IPS-20b (cell line): ENCODE measurements around the gene TMEM9.
"Not testable (repeated sequence)": the region's sequence is repeated elsewhere in the genome, so short reads cannot be mapped to it uniquely, and the experiment has no call there.

Experiments used
- H3K27ac ChIP-seq: one replicate; pipeline ENCODE4 v1.5.1; 2013; ENCODE audit warnings: low read length
- H3K27me3 ChIP-seq: 2 replicates; pipeline ENCODE4 v1.6.1; 2013; ENCODE audit warnings: mild to moderate bottlenecking, low read length, inconsistent platforms; ENCODE audit not compliant: insufficient read depth
- H3K36me3 ChIP-seq: 2 replicates; pipeline ENCODE4 v1.6.1; 2013; ENCODE audit warnings: low read depth, mild to moderate bottlenecking, inconsistent platforms, low read length, moderate library complexity; ENCODE audit not compliant: insufficient read depth
- H3K4me1 ChIP-seq: 2 replicates; pipeline ENCODE4 v1.6.1; 2013; ENCODE audit warnings: mild to moderate bottlenecking, control low read depth, inconsistent platforms, low read length, moderate library complexity; ENCODE audit not compliant: insufficient read depth
- H3K4me3 ChIP-seq: 2 replicates; pipeline ENCODE4 v1.5.1; 2013; ENCODE audit warnings: mild to moderate bottlenecking, low read length, inconsistent platforms
- H3K9ac ChIP-seq: 2 replicates; pipeline ENCODE4 v1.6.1; 2013; ENCODE audit warnings: low read depth, mild to moderate bottlenecking, inconsistent platforms, low read length, moderate library complexity
- H3K9me3 ChIP-seq: 2 replicates; pipeline ENCODE4 v1.6.1; 2013; ENCODE audit warnings: mild to moderate bottlenecking, low read depth, low read length, inconsistent platforms; ENCODE audit not compliant: insufficient read depth

The TMEM9 gene

GRCh38 chr1:201172999-201173610 lies 18.8 kb upstream of the TMEM9 start:
- Histone ChIP-seq H3K4me1 (no peaks in the 10 kb centered on the region), H3K9ac (no peak overlapping the region), H3K4me3 (no peak overlapping the region), H3K27ac (no peak overlapping the region), H3K27me3 (peaks cover 25% of the 10 kb centered on the region; the same call in 1 of the 2 replicates), H3K36me3 (no peaks in the 10 kb centered on the region), H3K9me3 (no peaks in the 10 kb centered on the region)

GRCh38 chr1:201172326-201172725 lies 18.1 kb upstream of the TMEM9 start:
- Histone ChIP-seq H3K36me3 (no peaks in the 10 kb centered on the region), H3K4me3 (no peak overlapping the region), H3K4me1 (no peaks in the 10 kb centered on the region), H3K27me3 (peaks cover 25% of the 10 kb centered on the region; the same call in 1 of the 2 replicates), H3K27ac (no peak overlapping the region), H3K9ac (no peak overlapping the region), H3K9me3 (no peaks in the 10 kb centered on the region)

GRCh38 chr1:201171063-201172036 lies 17.1 kb upstream of the TMEM9 start:
- H3K36me3 ChIP-seq, result no peaks in the 10 kb centered on the region
- peak overlapping the region; percentile 87 for H3K4me3 ChIP-seq
- no peaks in the 10 kb centered on the region for H3K4me1 ChIP-seq
- peaks cover 25% of the 10 kb centered on the region; the same call in 1 of the 2 replicates for H3K27me3 ChIP-seq
- H3K9ac ChIP-seq, result peak overlapping the region; percentile 77
- H3K9me3 ChIP-seq, result no peaks in the 10 kb centered on the region
- no peak overlapping the region for H3K27ac ChIP-seq

DNA sequence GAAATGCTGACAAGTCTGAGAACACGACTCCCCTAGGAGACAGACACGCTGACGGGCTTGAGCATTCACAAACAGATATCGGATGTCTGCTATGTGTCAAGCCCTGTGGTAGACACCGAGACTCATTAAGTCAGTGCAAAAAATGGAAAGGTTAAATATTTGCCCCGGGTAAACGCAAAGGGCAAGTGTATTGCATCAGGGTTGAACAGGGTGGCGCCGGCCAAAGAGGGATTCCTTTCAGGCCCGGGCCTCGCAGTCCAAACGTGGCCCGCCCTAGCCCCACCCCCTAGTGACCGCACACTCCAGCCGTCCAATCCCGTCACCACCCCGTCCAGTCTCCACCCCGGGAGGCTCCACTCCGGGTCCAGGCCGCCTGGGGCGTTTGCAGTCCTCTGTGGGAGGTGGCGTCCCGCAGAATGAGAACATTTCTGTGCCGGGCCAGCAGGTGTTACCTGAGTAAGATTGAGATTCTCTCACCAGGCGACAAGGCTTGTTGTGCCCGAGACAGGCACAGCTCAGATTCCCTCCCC lies 16.3 kb upstream of the TMEM9 start:
- H3K27ac ChIP-seq, result no peak overlapping the region
- H3K9ac ChIP-seq, result peak overlapping the region; percentile 77; the same call in 1 of the 2 replicates
- H3K27me3 ChIP-seq, result peaks cover 25% of the 10 kb centered on the region; the same call in 1 of the 2 replicates
- H3K9me3 ChIP-seq, result no peaks in the 10 kb centered on the region
- no peaks in the 10 kb centered on the region for H3K4me1 ChIP-seq
- H3K36me3 ChIP-seq, result no peaks in the 10 kb centered on the region
- H3K4me3 ChIP-seq, result peak overlapping the region; percentile 87

- Histone ChIP-seq H3K4me3 (peak overlapping the region; percentile 87), H3K9ac (peak overlapping the region; percentile 41; the same call in 1 of the 2 replicates), H3K27ac (no peak overlapping the region)
These were observed 15.8 kb upstream of the TMEM9 start for GRCh38 chr1:201169971-201170532.

GRCh38 chr1:201169203-201169602 lies 14.9 kb upstream of the TMEM9 start:
- H3K4me3 ChIP-seq, result no peak overlapping the region
- no peaks in the 10 kb centered on the region for H3K9me3 ChIP-seq
- no peak overlapping the region for H3K27ac ChIP-seq
- peaks cover 25% of the 10 kb centered on the region; the same call in 1 of the 2 replicates for H3K27me3 ChIP-seq
- H3K4me1 ChIP-seq, result no peaks in the 10 kb centered on the region
- no peak overlapping the region for H3K9ac ChIP-seq
- no peaks in the 10 kb centered on the region for H3K36me3 ChIP-seq

More at GRCh38 chr1:201169971-201170532, 15.8 kb upstream of the TMEM9 start:
- H3K36me3 ChIP-seq, result no peaks in the 10 kb centered on the region
- peaks cover 25% of the 10 kb centered on the region; the same call in 1 of the 2 replicates for H3K27me3 ChIP-seq
- H3K4me1 ChIP-seq, result no peaks in the 10 kb centered on the region
- H3K9me3 ChIP-seq, result no peaks in the 10 kb centered on the region

- Histone ChIP-seq H3K4me1 (no peaks in the 10 kb centered on the region), H3K36me3 (no peaks in the 10 kb centered on the region), H3K27me3 (peaks cover 20% of the 10 kb centered on the region; the same call in 1 of the 2 replicates), H3K9ac (no peak overlapping the region), H3K27ac (no peak overlapping the region), H3K4me3 (no peak overlapping the region), H3K9me3 (no peaks in the 10 kb centered on the region)
These were observed 13.0 kb upstream of the TMEM9 start for GRCh38 chr1:201167041-201167991.

GRCh38 chr1:201164645-201165044 lies 10.4 kb upstream of the TMEM9 start:
- H3K27me3 ChIP-seq, result peaks cover 2% of the 10 kb centered on the region; the same call in 1 of the 2 replicates
- no peaks in the 10 kb centered on the region for H3K36me3 ChIP-seq

DNA sequence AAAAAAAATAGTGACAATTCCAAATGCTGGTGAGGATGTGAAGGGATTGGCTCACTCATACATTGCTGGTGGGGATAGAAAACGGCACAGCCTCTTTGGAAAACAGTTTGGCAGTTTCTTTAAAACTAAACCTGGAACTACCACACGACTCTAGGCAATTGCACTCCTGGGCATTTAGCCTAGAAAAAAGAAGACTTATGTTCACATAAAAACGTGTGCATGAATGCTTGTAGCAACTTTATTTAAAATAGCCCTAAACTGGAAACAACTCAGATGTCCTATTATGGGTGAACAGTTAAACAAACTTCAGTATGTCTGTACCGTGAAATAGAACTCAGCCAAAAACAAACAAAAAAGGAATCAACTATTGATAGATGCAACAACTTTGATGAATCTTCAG lies 9.4 kb upstream of the TMEM9 start:
- Histone ChIP-seq H3K27ac (no peak overlapping the region), H3K36me3 (no peaks in the 10 kb centered on the region), H3K4me3 (no peak overlapping the region), H3K9me3 (no peaks in the 10 kb centered on the region), H3K4me1 (no peaks in the 10 kb centered on the region), H3K27me3 (no peaks in the 10 kb centered on the region), H3K9ac (no peak overlapping the region)

More at GRCh38 chr1:201164645-201165044, 10.4 kb upstream of the TMEM9 start:
- Histone ChIP-seq H3K9ac (no peak overlapping the region), H3K27ac (no peak overlapping the region), H3K4me1 (no peaks in the 10 kb centered on the region), H3K9me3 (no peaks in the 10 kb centered on the region), H3K4me3 (no peak overlapping the region)

DNA sequence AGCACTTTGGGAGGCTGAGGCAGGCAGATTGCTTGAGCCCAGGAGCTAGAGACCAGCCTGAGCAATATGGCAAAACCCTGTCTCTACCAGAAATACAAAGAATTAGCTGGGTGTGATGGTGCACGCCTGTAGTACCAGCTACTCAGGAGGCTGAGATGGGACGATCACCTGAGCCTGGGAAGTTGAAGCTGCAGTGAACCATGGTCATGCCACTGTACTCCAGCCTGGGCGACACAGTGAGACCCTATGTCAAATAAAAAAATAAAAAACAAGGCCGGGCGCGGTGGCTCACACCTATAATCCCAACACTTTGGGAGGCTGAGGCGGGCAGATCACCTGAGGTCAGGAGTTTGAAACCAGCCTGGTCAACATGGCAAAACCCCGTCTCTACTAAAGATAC lies 8.8 kb upstream of the TMEM9 start:
- H3K4me1 ChIP-seq, H3K9ac ChIP-seq, H3K4me3 ChIP-seq, H3K36me3 ChIP-seq, H3K27ac ChIP-seq, H3K9me3 ChIP-seq, H3K27me3 ChIP-seq: not testable (repeated sequence)
